Sigmoid colon (tissue), 4 donors: Measurements from ENCODE around the gene PTPRO.

ENCODE experiments used
- EP300 ChIP-seq, 4 donors: sonication (generic); formaldehyde crosslinking; IDR thresholded peaks; one replicate each; pipeline ENCODE4 v1.6.1; 2017; ENCODE audit warnings: antibody characterized with exemption in 4 of 4
- POLR2A ChIP-seq, 2 donors: fragments of 450-650 bp; IDR thresholded peaks; one replicate each; pipeline ENCODE4 v1.6.1; 2016; ENCODE audit warnings: antibody characterized with exemption in 2 of 2, mild to moderate bottlenecking in 2 of 2, moderate library complexity in 2 of 2
- POLR2AphosphoS5 ChIP-seq, 4 donors: sonication (generic); formaldehyde crosslinking; IDR thresholded peaks; one replicate each; pipeline ENCODE4 v1.6.1; 2017; ENCODE audit warnings: antibody characterized with exemption in 4 of 4
- TF ChIP-seq, protein P1 (sequence below), 4 experiments: fragments of 450-650 bp in 3 of 4; fragments of 200-600 bp in 1 of 4; IDR thresholded peaks; one replicate each; pipeline ENCODE4 v1.5.1; 2016 to 2019; ENCODE audit warnings: antibody characterized with exemption in 4 of 4, mild to moderate bottlenecking in 3 of 4, moderate library complexity in 2 of 4

DNA sequence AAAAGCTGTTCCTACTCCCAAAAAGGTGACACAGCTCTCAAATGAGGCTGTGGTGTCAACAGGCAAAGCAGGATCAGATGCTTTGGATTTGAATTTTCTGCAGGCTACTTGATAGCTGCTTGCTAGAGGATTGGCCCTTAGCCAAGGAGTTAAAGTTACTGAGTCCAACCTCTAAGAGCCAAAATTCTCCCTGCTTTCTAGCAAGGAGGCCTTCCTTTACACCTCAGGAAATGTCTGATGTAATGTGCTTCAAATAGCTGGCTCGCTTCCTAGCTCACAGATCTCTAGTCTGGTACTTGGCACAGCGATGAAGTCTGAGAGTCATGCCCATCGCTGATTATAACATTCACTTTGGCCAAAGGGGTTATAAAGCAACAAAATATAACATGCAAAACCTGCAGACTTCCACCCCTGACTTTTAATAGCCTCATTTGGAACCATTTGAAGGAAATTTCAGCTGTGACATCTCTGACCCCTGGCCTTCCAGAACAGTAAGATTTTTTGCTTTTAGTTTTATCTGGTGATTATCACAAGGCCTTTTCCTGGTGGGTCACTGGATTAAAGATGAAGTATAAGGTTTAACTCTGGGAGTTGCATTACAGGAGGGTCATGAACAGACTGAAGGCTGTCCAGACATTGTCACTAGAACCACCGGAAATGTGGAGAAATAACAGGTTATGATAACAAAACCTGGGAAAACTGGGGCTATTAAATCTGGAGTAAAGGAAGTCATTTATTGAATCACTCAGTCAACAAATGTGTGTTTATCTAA lies 277.1 kb downstream of the PTPRO start:
- TF ChIP-seq EP300 (IDR thresholded peaks at IDR 0.05), result no peak
- TF ChIP-seq, protein P1, sequence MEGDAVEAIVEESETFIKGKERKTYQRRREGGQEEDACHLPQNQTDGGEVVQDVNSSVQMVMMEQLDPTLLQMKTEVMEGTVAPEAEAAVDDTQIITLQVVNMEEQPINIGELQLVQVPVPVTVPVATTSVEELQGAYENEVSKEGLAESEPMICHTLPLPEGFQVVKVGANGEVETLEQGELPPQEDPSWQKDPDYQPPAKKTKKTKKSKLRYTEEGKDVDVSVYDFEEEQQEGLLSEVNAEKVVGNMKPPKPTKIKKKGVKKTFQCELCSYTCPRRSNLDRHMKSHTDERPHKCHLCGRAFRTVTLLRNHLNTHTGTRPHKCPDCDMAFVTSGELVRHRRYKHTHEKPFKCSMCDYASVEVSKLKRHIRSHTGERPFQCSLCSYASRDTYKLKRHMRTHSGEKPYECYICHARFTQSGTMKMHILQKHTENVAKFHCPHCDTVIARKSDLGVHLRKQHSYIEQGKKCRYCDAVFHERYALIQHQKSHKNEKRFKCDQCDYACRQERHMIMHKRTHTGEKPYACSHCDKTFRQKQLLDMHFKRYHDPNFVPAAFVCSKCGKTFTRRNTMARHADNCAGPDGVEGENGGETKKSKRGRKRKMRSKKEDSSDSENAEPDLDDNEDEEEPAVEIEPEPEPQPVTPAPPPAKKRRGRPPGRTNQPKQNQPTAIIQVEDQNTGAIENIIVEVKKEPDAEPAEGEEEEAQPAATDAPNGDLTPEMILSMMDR (IDR thresholded peaks at IDR 0.05), result no peak
- TF ChIP-seq POLR2AphosphoS5 (IDR thresholded peaks at IDR 0.05), result no peak
- no peak for TF ChIP-seq POLR2A (IDR thresholded peaks at IDR 0.05)
